DMS 273 (cell line): Measurements from ENCODE around the gene TEX22.

Experiments
- DNase-seq: peaks from one replicate; lab custom pipeline; 2025; ENCODE audit not compliant: unreplicated experiment; lab: John Stamatoyannopoulos, UW

The TEX22 gene

DNA sequence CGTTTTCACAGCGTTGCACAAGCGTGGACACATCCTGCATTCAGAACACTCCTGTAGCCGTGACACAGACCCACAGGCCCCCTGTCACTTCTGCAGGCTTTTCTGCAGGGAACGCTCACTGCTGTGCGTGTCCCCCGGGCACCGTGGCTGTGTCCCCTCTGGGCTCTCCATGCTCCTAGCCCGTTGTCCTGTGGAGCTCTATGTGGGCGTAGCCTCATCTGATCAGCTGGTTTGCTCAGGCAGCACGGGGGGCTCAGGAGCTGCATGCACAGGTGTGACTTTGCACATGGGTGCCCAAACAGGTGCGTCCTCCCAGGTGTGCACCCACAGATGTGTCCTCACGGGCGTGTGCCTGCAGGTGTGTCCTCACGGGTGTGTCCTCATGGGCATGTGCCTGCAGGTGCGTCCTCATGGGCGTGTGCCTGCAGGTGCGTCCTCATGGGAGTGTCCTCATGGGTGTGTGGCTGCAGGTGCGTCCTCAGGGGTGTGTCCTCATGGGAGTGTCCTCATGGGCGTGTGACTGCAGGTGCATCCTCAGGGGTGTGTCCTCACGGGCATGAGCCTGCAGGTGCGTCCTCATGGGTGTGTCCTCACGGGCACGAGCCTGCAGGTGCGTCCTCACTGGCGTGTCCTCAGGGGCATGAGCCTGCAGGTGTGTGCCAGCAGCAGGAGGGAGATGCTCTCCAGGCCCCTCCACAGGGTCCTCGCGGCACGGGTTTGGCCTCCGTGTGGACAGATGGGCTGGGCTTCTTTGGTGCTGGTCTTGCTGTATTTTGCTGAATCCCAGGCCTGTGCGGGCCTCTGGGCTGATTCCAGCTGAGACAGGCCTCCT lies 38.8 kb downstream of the TEX22 start:
- no peak for DNase-seq

DNA sequence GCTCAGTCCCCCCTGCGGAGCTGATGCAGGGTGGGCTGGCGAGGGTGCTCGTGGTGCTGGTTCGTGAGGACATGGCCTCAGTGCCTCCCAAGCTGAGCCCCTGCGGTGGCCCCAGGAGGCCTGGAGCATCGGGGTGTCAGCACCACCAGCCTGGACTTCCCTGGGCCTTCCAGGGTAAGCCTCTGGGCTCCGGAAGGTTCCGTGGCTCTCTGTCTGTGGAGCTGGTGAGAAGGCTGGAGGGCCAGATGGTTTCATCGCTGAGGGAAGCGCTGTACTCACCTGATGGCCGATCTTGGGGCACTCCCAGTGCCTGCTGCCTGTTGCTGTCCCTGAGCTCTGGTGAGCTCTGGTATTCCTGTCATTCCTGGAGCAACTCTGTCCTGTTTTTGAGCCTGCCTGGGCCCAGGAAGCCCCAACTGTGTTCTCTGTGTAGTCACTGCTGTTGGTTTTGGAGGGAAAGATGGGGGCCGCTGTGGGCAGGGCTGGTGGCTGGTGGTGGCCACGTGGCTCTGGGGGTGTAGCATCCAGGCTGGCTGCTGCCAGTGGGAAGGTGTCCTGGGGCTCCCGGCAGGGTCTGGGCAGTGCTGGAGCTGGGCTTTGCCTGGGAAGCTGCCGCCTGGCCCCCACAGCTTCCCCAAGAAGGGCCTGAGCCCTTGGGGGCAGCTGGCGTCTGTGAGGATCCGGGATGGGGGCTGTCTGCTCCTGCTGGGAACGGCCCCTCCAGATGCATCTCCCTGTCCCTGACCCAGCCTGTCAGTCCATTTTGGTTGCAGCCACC lies 39.6 kb downstream of the TEX22 start:
- DNase-seq: no peak

DNA sequence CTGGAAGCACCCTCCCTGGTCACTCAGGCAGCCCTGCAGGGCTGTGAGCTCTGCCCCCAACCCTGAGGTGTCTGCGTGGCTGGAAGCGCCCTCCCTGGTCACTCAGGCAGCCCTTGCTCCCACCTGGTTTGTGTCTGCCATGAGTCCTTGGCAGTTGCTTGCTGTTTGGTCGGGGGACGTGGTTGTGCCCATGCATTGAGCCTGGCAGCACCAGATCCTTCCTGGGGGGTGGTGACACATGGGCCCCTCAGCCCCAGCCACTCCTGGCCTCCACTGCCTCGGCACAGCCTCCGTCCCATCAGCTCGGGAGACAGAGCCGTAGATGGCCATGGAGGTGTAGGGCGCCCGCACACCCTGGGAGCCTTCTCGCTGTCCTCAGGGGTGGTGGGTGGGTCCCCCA lies 40.8 kb downstream of the TEX22 start:
- DNase-seq: no peak

DNA sequence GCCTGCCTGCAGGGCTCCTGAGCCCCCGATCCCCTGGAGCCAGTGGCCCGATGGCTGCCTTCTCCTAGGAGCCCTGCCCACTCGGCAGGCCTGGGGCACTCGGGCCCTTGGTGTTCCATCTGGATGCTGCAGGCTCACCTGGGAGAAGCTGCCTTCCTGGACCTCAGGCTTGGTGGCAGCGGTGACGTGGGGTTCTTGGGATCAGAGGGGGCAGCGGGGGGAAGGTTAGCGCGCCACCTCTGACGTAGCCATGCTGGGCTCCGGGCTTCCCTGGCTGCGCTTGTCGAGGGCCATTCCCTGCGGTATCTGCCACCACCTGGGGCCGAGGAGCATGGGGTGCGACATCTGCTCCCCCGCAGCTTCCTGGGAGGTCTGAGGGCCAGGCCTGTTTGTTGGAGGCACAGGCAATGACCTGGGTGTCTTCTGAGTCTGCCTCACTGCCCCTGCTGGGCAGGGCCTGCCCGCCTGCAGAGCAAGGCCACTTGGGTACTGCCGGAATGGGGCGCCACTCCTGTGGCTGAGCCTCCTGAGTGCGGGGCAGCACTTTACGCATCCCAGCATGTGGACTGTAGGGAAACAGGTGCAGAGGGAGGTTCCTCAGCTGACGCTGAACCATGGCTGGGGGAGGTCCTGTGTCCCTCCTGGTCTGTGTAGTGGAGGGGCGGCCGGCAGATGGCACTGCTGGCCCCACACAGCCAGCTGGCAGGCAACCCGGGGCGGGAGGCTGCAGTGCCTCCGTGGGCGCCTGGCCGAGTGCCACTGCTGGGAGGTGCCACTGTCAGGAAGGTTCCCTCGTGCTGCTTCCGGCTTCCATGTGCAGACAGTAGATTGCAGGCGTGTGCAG lies 41.6 kb downstream of the TEX22 start:
- DNase-seq: peak; percentile 98

GRCh38 chr14:105440554-105440900 lies 42.2 kb downstream of the TEX22 start:
- DNase-seq: no peak

DNA sequence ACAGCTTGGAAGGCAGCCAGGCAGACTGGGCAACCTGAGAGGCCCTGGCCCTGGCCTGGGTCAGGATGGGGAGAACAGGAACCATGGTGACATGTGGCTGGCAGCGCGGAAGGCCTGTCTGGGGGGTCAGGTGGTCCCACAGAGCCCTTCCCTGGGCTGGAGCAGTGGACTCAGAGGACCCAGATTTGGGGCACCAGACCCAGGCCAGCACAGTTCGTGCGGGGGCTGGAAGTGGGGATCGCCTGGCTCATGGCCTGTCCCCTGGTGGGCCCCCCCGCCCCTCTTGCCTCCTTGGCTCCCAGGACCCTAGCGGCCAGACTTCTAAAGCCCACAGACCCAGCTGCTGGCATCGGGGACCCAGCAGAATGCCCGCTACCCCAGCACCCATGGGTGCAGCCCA lies 42.7 kb downstream of the TEX22 start:
- no peak for DNase-seq

DNA sequence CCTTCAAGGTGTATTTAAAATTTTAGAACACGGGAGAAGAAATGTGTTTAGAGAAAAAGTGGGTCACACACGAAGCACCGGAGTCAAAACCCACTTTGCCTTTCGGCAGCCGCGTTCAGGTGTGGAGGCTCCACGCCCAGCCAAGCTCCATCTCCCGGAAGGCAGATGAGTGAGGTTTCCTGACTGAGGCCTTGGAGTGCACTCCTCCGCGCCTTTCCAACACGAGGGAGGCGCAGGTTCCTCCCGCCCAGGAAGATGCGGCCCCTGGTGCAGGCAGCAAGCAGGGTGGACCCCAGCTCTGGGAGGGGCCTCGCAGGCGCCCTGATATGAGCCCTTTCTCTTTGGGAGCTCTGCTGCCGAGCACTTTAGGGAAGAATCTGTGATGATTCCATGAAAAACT lies 43.8 kb downstream of the TEX22 start:
- DNase-seq: no peak

DNA sequence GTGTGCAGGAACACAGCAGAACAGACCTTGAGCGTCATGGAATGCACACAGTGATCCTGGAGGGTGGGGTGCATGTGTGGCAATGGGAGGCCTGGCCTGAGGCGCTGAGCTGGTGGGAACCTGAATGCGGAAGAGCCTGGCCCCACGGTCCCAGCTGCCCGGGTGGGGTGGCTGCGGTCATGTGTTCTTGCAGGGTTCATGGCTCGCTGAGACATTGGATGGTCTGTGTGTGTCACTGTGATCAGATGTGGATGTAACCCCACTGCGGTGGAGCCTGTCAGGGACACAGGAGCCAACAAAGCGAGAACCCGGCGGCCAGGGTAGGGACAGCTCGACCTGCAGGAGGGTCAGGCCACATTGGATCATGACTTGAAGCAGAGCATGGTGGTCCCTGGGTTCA lies 44.5 kb downstream of the TEX22 start:
- no peak for DNase-seq

DNA sequence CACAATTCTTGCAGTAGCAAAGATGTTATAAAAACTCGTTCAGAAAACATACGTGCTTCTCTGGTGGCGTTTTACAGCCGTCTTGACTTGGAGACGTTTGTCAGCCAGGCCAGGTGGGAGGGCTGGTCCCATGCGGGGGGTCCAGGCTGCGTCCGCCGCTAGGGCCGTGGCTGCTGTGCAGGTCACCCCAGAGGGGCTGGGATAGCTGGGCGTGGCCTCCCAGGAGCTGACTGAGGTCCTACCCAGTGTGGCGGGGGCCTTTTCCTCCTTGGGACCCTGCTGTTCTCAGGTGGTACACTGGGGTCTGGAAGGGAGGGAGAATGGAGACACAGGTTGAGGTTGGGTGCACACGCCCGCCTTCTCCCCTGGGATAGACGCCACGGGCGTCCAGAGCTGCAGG lies 46.5 kb downstream of the TEX22 start:
- no peak for DNase-seq

- no peak for DNase-seq
These were observed 47.0 kb downstream of the TEX22 start for GRCh38 chr14:105445290-105445689.

DNA sequence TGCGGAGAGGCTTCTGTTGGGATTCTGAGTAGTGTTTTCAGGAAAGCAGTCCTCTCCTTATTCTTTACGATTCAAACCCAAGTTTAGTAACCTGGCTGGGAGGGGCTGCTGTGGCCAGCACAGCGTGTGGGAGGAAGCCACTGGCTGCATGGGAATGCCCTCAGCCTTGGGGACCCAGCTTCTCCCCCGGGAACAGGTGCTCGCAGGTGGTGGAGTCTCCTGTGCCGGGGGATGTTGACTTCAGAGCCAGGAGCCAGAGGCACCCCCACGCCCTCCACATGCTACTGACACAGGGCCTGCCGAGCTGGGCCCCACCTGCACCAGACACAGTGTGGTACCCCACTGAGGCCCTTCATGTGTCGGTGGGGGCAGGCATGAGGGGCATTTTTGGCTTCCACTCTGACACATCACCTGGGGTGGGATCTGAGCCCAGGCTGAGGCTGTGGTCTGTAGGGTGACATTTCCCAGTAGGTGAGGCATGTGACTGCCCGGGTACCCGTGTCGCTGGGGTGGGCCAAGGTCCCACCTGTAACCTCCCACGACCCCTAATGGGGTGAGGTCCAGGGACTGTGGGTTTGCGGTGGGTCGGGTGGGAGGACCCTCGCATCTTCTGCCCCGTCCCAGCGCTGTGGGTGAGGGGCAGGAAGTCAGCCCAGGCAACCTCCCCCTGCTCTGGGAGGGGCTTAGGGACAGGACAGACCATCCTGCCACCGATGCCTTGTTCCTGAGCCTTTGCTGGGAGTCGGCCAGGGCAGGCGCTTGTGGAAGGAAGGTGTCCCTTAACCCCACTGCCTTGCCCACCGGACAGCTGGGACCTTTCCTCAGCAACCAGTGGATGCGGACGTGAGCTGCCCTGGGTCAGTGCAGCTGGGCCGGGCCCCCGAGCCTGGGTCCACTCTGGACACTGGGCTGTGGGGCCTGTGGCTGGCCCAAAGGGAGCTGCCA lies 47.8 kb downstream of the TEX22 start:
- no peak for DNase-seq

DNA sequence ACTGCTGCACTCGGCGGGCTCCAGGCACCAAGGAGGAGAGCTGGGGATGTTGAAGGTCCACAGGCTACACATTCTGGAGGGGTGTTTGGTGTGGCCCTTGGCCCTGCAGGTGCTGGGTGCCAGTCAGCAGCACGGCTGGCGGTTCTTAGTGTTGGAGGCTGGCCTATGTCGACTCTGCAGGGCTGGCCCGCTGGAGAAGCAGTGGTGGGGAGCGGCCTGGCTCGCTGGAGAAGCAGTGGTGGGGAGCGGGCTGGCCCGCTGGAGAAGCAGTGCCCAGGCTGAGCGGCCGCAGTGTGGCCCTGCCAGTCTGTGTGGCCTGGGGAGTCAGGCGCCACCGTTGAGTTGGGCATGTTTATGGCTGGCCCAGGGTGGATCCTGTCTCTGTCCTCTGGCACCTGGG lies 48.6 kb downstream of the TEX22 start:
- no peak for DNase-seq

- DNase-seq: no peak
These were observed 49.6 kb downstream of the TEX22 start for GRCh38 chr14:105447651-105448640.

DNA sequence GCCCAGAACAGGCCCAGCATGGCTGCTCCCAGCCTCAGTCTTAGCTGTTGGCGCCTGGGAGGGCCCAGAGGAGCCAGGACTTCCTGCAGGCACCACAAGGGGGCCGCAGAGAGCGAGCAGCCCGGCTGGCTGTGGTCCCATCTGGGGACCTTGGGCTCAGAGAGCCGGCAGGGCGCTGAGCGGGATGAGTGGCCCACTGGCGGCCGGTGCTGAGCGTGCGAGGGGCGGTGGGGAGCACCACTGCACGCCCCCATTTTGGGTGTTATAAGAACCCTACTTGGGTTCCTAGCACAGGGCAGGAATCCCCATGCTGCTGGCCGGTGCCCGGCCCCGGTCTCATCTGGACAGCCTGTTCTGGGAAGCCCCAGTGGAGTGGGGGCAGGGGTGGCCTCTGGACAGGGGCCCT lies 50.4 kb downstream of the TEX22 start:
- peak; percentile 80 for DNase-seq

DNA sequence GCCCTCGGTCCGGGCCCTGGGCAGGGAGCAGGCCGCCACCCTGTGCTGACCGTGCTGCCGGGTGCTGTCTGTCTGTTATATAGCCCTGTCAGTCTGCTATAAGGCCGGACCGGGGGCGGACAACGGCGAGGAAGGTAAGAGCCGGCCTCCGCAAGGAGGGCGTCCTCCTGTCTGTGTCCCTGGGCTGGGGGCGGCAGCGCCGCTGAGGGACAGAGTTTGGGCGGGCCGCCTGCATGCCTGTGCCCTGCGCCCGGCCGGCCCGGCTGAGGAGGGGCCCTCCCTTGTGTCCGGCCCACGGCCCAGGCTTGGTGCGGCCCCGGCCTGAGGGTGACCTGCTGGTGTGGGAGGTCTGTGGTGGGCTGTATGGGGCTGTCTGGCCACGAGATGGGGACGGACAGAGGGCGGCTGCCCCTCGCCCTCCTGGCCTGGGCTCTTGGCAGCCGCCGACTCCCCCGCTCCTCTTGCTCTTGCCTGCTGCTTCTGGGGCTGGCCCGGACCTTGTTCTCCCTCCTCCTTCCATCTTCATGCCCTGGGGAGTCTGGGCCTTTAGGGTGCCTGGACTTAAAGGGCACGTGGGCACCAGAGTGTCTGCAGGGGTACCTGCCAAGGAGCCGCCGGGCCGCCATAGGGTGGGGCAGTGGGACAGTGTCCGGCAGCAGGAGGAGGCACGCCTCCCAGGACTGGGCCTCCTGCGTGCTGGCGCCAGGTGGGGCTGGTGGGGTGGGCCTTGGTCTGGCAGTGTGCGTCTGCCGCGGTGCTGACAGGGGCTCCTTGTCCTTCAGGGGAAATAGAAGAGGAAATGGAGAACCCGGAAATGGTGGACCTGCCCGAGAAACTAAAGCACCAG lies 51.2 kb downstream of the TEX22 start:
- DNase-seq: no peak

GRCh38 chr14:105450123-105450505 lies 51.8 kb downstream of the TEX22 start:
- DNase-seq: no peak

DNA sequence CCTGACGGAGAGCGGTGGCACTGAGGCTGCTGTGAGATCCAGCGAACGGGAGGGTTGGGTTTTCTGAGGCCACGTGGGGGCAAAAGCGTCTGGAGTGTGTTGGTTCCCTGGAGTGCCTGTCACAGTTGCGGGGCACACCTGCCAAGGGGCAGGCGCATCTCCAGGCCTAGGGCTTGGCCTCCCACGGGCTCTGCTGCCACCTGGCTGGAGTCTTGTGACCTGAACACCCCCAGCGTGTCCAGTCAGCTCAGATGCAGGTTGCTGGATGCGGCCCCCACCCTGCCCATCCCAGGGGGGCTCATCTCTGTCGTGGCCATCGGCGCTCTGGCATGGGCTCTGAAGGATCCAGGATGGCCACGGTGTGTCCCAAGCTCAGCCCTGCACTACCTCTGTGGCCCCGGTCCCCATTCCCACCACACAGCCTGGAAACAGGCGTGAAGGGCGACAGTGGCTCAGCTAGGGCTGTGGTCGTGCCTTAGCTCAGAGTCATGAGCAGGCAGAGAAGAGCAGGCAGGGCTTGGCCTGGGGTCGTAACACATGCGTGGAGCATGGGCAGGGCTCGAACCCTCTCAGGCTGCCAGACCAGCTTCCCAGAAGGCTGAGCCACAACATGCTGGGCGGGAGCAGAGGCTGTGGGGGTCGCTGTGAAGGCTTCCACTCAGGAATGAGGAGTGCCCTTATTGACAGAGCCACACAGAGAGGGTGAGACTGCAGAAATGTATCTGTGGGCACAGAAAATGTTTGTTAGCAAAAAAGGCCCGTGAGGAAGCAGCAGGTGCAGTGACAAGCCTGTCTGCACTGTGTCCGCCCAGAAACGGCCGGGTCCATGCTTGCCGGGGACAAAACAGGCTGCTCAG lies 52.8 kb downstream of the TEX22 start:
- no peak for DNase-seq

- no peak for DNase-seq
These were observed 54.6 kb downstream of the TEX22 start for GRCh38 chr14:105452963-105453362.
